Retina (tissue), 1 donor: ENCODE data around the gene NXPH2.
"Not testable (repeated sequence)": the region's sequence is repeated elsewhere in the genome, so short reads cannot be mapped to it uniquely, and the experiment has no call there.

Source experiments
- DNase-seq: peaks from one replicate; pipeline ENCODE4 v3.0.0-alpha.2; 2016

The NXPH2 gene

GRCh38 chr2:138708682-138709241 lies 71.4 kb downstream of the NXPH2 start:
- DNase-seq = peak; percentile 44

DNA sequence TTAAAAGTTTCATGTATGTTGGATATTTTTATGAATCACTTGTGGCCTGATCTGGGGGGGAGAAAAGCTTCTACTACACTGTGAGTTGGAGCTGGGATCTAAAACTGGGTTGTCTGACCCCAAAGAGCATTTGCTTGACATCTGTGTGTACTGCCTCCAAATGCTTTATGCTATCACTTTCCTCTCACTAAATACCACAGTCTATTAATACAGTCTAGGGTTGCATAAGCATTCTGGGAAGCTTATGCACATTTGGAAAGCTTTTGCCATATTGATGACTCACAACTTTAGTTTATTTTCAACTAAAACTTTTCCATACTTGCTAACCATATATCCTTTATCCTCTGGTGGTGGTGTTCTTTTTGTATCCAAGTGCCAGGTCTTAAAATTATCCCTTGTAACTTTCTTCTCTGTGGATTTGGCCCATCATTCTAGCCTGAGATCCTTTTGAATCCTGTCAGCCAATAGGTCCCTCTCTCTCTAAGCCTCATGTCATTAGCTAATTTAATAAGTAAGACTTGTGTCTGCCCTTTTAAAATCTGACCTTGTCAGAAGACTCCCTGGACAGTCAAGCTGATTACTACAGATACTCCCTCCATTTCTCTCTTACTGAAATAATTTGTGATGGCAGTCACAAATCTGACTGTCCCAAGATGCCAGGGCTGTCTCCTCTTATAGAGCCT lies 72.7 kb downstream of the NXPH2 start:
- DNase-seq = no peak

- no peak for DNase-seq
Measured at GRCh38 chr2:138703242-138703641, 76.9 kb downstream of the NXPH2 start.

- no peak for DNase-seq
Measured at GRCh38 chr2:138700716-138701115, 79.5 kb downstream of the NXPH2 start.

DNA sequence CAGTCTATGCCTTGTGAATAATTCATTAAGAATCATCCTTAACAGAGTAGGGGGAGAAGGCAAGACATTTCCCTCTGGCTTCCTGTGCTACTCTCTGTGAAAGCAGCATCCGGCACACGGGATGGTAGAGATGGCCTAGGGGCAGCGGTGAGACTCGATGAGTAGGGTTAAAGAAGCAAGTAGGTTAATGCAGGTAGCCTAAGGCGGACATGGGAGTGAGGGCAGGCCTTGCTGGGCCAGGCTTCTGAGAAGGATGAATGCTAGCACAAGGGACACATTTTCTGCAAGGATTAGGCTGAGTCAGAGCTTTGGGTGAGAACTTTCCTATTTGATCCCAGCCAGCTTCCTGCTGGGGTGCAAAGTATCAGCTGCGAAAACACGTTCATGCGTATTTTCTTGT lies 80.8 kb downstream of the NXPH2 start:
- no peak for DNase-seq

GRCh38 chr2:138698428-138698827 lies 81.8 kb downstream of the NXPH2 start:
- DNase-seq = no peak

GRCh38 chr2:138691667-138692066 lies 88.5 kb downstream of the NXPH2 start:
- no peak for DNase-seq

- DNase-seq = no peak
Measured at GRCh38 chr2:138689705-138690104, 90.5 kb downstream of the NXPH2 start.

- no peak for DNase-seq
Measured at GRCh38 chr2:138682163-138682562, 98.0 kb downstream of the NXPH2 start.

- DNase-seq = no peak
Measured at GRCh38 chr2:138677221-138677620, 103.0 kb downstream of the NXPH2 start.

- no peak for DNase-seq
Measured at GRCh38 chr2:138676619-138677021, 103.6 kb downstream of the NXPH2 start.

GRCh38 chr2:138671566-138671965 lies 108.6 kb downstream of the NXPH2 start:
- DNase-seq = no peak

- no peak for DNase-seq
Measured at GRCh38 chr2:138670734-138671133, 109.5 kb downstream of the NXPH2 start.

GRCh38 chr2:138665937-138666336 lies 114.3 kb downstream of the NXPH2 start:
- DNase-seq = no peak

DNA sequence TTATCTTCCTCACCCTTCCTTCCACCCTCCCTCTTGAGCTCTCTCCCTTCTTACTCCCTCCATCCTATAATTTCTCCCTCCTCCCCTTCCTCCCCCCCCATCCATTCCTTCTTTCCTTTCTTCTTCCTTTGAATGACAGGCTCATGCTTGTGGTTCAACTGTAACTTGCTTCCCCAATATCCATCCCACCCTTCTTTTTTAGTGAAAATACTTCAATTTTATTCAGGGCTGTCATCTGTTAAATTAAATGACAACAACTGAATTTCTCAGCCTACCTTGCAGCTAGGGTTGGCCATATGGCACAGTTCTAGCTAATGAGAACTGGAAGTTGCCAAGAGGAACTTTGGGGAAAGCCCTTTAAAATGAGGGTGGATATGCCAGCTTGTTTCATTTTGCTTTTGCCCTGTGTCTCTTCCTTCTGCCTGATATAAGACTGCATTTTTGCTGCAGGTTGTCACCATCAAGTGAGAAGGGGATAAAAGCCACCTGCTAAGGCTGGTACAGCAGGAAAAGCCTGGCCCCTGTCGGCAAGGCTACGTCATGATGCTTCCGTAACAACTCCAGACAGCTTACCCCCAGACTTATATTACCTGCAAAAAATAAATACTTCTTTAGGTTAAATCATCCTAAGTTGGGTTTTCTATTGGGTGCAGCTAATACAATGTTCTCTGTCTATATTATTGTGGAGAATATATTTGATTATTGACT lies 121.8 kb downstream of the NXPH2 start:
- no peak for DNase-seq

DNA sequence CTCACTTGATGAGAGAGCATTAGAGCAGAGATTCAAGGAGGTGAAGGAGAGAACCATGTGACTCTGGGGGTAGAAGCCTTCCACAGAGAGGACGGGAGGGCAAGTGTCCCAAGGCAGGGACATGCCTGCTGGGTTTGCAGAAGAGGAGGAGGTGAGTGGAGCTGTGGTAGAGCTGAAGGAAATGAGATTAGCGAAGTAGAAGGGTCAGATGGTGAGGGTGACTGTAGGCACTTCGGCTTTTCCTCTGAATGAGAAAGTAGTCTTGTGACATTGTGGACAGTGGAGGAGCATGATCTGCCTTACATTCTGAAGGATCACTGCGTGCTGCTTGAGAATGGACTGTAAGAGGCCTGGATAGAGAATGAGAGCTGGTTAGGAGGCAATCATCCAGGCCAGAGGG lies 126.0 kb downstream of the NXPH2 start:
- DNase-seq = no peak

- DNase-seq = no peak
Measured at GRCh38 chr2:138652378-138652777, 127.8 kb downstream of the NXPH2 start.

GRCh38 chr2:138649571-138649970 lies 130.6 kb downstream of the NXPH2 start:
- no peak for DNase-seq

GRCh38 chr2:138648606-138649005 lies 131.6 kb downstream of the NXPH2 start:
- DNase-seq = no peak

GRCh38 chr2:138644776-138645175 lies 135.4 kb downstream of the NXPH2 start:
- not testable (repeated sequence) for DNase-seq

DNA sequence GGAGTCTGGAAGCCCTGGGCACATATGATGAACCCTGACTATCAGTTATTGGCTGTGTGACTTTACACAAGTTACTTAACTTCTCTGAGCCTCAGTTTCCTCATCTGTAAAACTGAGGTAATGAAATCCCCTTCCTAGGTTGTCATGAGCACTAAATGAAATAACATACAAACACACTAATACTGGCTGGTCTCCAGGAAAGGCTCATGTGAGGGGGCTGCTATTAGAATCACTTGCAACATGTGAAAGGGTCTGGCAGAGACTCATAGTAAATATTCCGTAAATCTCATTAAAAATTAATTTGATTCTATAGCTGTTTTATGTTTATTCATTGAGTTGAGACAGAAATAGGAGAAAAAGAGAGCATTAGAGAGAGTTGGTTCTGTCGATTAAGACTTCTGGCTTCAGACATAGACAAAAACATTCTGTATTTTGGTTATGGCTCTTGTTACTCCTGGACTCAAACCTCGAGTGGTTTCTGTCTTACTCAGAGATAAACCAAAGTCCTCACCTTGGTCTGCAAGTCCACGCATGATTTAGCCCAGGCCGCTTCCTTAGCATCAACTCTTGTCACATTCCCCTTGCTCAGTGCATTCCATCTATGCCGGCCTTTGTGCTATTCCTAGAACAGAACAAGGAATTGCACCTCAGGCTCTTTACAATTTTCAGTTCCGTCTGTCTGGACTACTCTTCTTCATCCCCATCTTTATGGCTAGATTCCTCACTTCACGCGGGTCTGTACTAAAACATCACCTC lies 139.1 kb downstream of the NXPH2 start:
- DNase-seq = no peak

GRCh38 chr2:138637686-138638085 lies 142.5 kb downstream of the NXPH2 start:
- DNase-seq = no peak

- DNase-seq = no peak
Measured at GRCh38 chr2:138637061-138637460, 143.1 kb downstream of the NXPH2 start.

GRCh38 chr2:138633049-138633448 lies 147.1 kb downstream of the NXPH2 start:
- no peak for DNase-seq
